WTC11 (cell line): ENCODE results near the gene HCFC1. TPM values are rescaled to one million over a fixed set of nuclear protein-coding genes. Genes with fewer than 3 reads are reported as not detected.
A peak's percentile ranks its signal among the peaks of the same experiment; 100 is the strongest.

Source experiments
- ATAC-seq: fragments of 200-7000 bp; cut with Tn5 transposase; 2 replicates; pipeline ENCODE4 v1.10.0; 2021; ENCODE audit warnings: mild to moderate bottlenecking, moderate library complexity
- CTCF ChIA-PET: fragments of 300-600 bp; sonication (Branson Sonifier 250); formaldehyde crosslinking; loops from one replicate; lab custom pipeline; 2021; ENCODE audit warnings: antibody characterized with exemption; lab: Charles Lee
- POLR2A ChIA-PET: fragments of 350-600 bp; sonication (Branson Sonifier 250); formaldehyde crosslinking; loops from one replicate; lab custom pipeline; 2021; ENCODE audit warnings: antibody characterized with exemption; lab: Charles Lee
- DNase-seq: peaks from one replicate; pipeline ENCODE4 v3.0.0; 2021; ENCODE audit warnings: low spot score
- H3K27ac Mint-ChIP-seq: 2 replicates; pipeline ENCODE4 v1.8.0; 2021; ENCODE audit warnings: mixed read lengths
- H3K27me3 Mint-ChIP-seq: 2 replicates; pipeline ENCODE4 v1.8.0; 2021; ENCODE audit warnings: low read depth, mild to moderate bottlenecking, moderate library complexity, mixed read lengths
- H3K36me3 Mint-ChIP-seq: 2 replicates; pipeline ENCODE4 v1.8.0; 2021; ENCODE audit warnings: mixed read lengths
- H3K4me1 Mint-ChIP-seq: 2 replicates; pipeline ENCODE4 v1.8.0; 2022; ENCODE audit warnings: mixed read lengths
- H3K4me3 Mint-ChIP-seq: 2 replicates; pipeline ENCODE4 v1.8.0; 2021; ENCODE audit warnings: mild to moderate bottlenecking, moderate library complexity, mixed read lengths
- H3K9me3 Mint-ChIP-seq: 2 replicates; pipeline ENCODE4 v1.8.0; 2021; ENCODE audit warnings: mixed read lengths
- AFF4 ChIP-seq: sonication (generic); formaldehyde crosslinking; IDR thresholded peaks from 2 replicates; pipeline ENCODE4 v1.8.1; 2023; ENCODE audit warnings: mild to moderate bottlenecking, missing genetic modification reagents, borderline replicate concordance
- ATF1 ChIP-seq: sonication (generic); formaldehyde crosslinking; IDR thresholded peaks from 2 replicates; pipeline ENCODE4 v1.8.1; 2023; ENCODE audit warnings: mild to moderate bottlenecking, moderate library complexity, missing genetic modification reagents
- ATF2 ChIP-seq: sonication (generic); formaldehyde crosslinking; IDR thresholded peaks from 2 replicates; pipeline ENCODE4 v1.8.1; 2022; ENCODE audit warnings: low read depth, missing genetic modification reagents, borderline replicate concordance
- ATF3 ChIP-seq: sonication (generic); formaldehyde crosslinking; conservative IDR thresholded peaks from 2 replicates; pipeline ENCODE4 v1.8.1; 2022; ENCODE audit warnings: mild to moderate bottlenecking, missing genetic modification reagents
- ATF6 ChIP-seq: sonication (generic); formaldehyde crosslinking; IDR thresholded peaks from 2 replicates; pipeline ENCODE4 v1.8.1; 2023; ENCODE audit warnings: mild to moderate bottlenecking, missing genetic modification reagents
- CREM ChIP-seq: sonication (generic); formaldehyde crosslinking; IDR thresholded peaks from 2 replicates; pipeline ENCODE4 v1.8.1; 2022; ENCODE audit warnings: mild to moderate bottlenecking, missing genetic modification reagents, moderate library complexity
- E2F4 ChIP-seq: sonication (generic); formaldehyde crosslinking; IDR thresholded peaks from 2 replicates; pipeline ENCODE4 v1.8.1; 2022; ENCODE audit warnings: low read depth, mild to moderate bottlenecking, moderate library complexity, missing genetic modification reagents, borderline replicate concordance
- ETV6 ChIP-seq: sonication (generic); formaldehyde crosslinking; IDR thresholded peaks from 2 replicates; pipeline ENCODE4 v1.8.1; 2022; ENCODE audit warnings: mild to moderate bottlenecking, missing genetic modification reagents
- GRHL2 ChIP-seq: fragments of 250-450 bp; sonication (Bioruptor Pico); IDR thresholded peaks from 2 replicates; pipeline ENCODE4 v1.8.0; 2022; ENCODE audit warnings: mild to moderate bottlenecking, moderate library complexity; ENCODE audit not compliant: insufficient replicate concordance, severe bottlenecking
- GTF2I ChIP-seq: fragments of 250-450 bp; sonication (Bioruptor Pico); conservative IDR thresholded peaks from 2 replicates; pipeline ENCODE4 v1.4.0; 2021; ENCODE audit warnings: mild to moderate bottlenecking
- HMGA2 ChIP-seq: fragments of 250-450 bp; sonication (Bioruptor Pico); IDR thresholded peaks from 2 replicates; pipeline ENCODE4 v1.4.0; 2021; ENCODE audit warnings: mild to moderate bottlenecking, moderate library complexity
- NFATC4 ChIP-seq: fragments of 250-450 bp; sonication (Bioruptor Pico); IDR thresholded peaks from 2 replicates; pipeline ENCODE4 v1.9.0; 2021; ENCODE audit warnings: mild to moderate bottlenecking
- RELA ChIP-seq: sonication (generic); formaldehyde crosslinking; IDR thresholded peaks from 2 replicates; pipeline ENCODE4 v1.8.1; 2022; ENCODE audit warnings: missing genetic modification reagents, mild to moderate bottlenecking, borderline replicate concordance
- TCF7 ChIP-seq: sonication (generic); formaldehyde crosslinking; IDR thresholded peaks from 2 replicates; pipeline ENCODE4 v1.8.0; 2022; ENCODE audit warnings: mild to moderate bottlenecking, low read depth, missing genetic modification reagents, moderate library complexity
- USF1 ChIP-seq: sonication (generic); formaldehyde crosslinking; IDR thresholded peaks from 2 replicates; pipeline ENCODE4 v1.8.0; 2022; ENCODE audit warnings: mild to moderate bottlenecking, missing genetic modification reagents
- USF2 ChIP-seq: sonication (generic); formaldehyde crosslinking; IDR thresholded peaks from 2 replicates; pipeline ENCODE4 v1.8.1; 2023; ENCODE audit warnings: mild to moderate bottlenecking, missing genetic modification reagents, moderate library complexity
- ZNF263 ChIP-seq: sonication (generic); formaldehyde crosslinking; IDR thresholded peaks from 2 replicates; pipeline ENCODE4 v1.8.1; 2022; ENCODE audit warnings: low read depth, mild to moderate bottlenecking, moderate library complexity, missing genetic modification reagents
- ZNF671 ChIP-seq: fragments of 250-450 bp; sonication (Bioruptor Pico); IDR thresholded peaks from 2 replicates; pipeline ENCODE4 v1.8.0; 2021; ENCODE audit warnings: mild to moderate bottlenecking
- total RNA-seq: library from RNA; stranded (reverse); gene quantifications from 3 replicates; pipeline ENCODE4 v1.2.3, GENCODE V29; 2021

Gene HCFC1
- total RNA-seq, 1 experiment from 2014 or later, result 130 TPM

GRCh38 chrX:153944800-153945150 is 26.8 kb downstream of the HCFC1 start (continued):
- TF ChIP-seq AFF4 (CRISPR knock-in tag) (no peak), GTF2I (CRISPR knock-in tag) (no peak), ATF3 (CRISPR knock-in tag) (no peak), NFATC4 (CRISPR knock-in tag) (no peak)

- Mint-ChIP-seq H3K36me3 (no peaks in the 10 kb centered on the region), H3K27ac (no peak within 1 kb of the TSS), H3K27me3 (no peaks in the 10 kb centered on the region), H3K4me1 (peaks cover 24% of the 10 kb centered on the region), H3K4me3 (peak within 1 kb of the TSS; percentile 56), H3K9me3 (no peaks in the 10 kb centered on the region)
- ChIA-PET POLR2A (interaction anchor here (0.6 to 1.4 kb wide), 2 partner anchors 8 to 16 kb away, joined by 4 to 8 read pairs; no protein-coding TSS in a partner anchor), CTCF (interaction anchor here (1.0 to 7.3 kb wide), 5 partner anchors 8 to 60 kb away, joined by 3 to 116 read pairs (median 3); partner anchors contain the start of gene ARHGAP4)
- ATAC-seq (peak; percentile 24), DNase-seq (peak; percentile 57)
- no peak for TF ChIP-seq ZNF671 (CRISPR knock-in tag)
- no peak for TF ChIP-seq RELA
- no peak for TF ChIP-seq E2F4
- no peak for TF ChIP-seq ETV6 (CRISPR knock-in tag)
- TF ChIP-seq AFF4 (CRISPR knock-in tag), result no peak
- no peak for TF ChIP-seq HMGA2 (CRISPR knock-in tag)
- no peak for TF ChIP-seq ATF1 (CRISPR knock-in tag)
- no peak for TF ChIP-seq GRHL2
- TF ChIP-seq USF1 (CRISPR knock-in tag), result peak; percentile 58; the same call in 1 of the 2 replicates
- TF ChIP-seq TCF7, result no peak
- no peak for TF ChIP-seq CREM (CRISPR knock-in tag)
- peak; percentile 75; the same call in 1 of the 2 replicates for TF ChIP-seq ZNF263 (CRISPR knock-in tag)
- TF ChIP-seq ATF6 (CRISPR knock-in tag), result no peak
- TF ChIP-seq ATF2 (CRISPR knock-in tag), result no peak
- TF ChIP-seq USF2, result peak; percentile 60
Observed at GRCh38 chrX:153944140-153944799, 27.3 kb downstream of the HCFC1 start, which contains the start of gene RENBP. Gene RENBP, minus strand, starts transcription at chrX:153944643. Its CDS starts 33 bp downstream, at chrX:153944610.
